CD14-positive monocyte (primary cell): ENCODE measurements around the gene UPK3BL1. TPM values are rescaled to one million over a fixed set of nuclear protein-coding genes. Genes with fewer than 3 reads are reported as not detected.
"Not testable (repeated sequence)": the region's sequence is repeated elsewhere in the genome, so short reads cannot be mapped to it uniquely, and the experiment has no call there.

Experiments used
- DNase-seq, 3 donors: peaks; one replicate each; pipeline ENCODE4 v3.0.0-alpha.2; 2011 to 2022
- H2AFZ ChIP-seq: 2 replicates; pipeline ENCODE4 v1.6.0; 2012; ENCODE audit warnings: mild to moderate bottlenecking, low read depth, low read length, inconsistent platforms; ENCODE audit not compliant: insufficient read depth, poor library complexity, severe bottlenecking
- H3K27ac ChIP-seq, 2 donors: 1 replicate in 1 of 2; 2 replicates in 1 of 2; pipeline ENCODE4 v1.5.1; 2012 to 2013; ENCODE audit warnings: low read length in 2 of 2, control low read depth in 1 of 2, inconsistent platforms in 1 of 2, low read depth in 1 of 2, mild to moderate bottlenecking in 1 of 2
- H3K27me3 ChIP-seq, 2 donors: one replicate each; pipeline versions ENCODE4 v1.6.0 to v1.6.1; 2011 to 2013; ENCODE audit warnings: low read length in 2 of 2; ENCODE audit not compliant: control insufficient read depth in 2 of 2, insufficient read depth in 2 of 2
- H3K36me3 ChIP-seq, 2 donors: replicated peaks in 1 of 2; 1 replicate in 1 of 2; 2 replicates in 1 of 2; pipeline versions ENCODE4 v1.5.1 to v1.6.1; 2012 to 2013; ENCODE audit warnings: low read length in 2 of 2, control low read depth in 1 of 2, inconsistent platforms in 1 of 2, mild to moderate bottlenecking in 1 of 2; ENCODE audit not compliant: insufficient read depth in 2 of 2, control insufficient read depth in 1 of 2
- H3K4me1 ChIP-seq, 2 donors: 1 replicate in 1 of 2; 2 replicates in 1 of 2; pipeline versions ENCODE4 v1.5.1 to v1.6.1; 2012 to 2013; ENCODE audit warnings: low read length in 2 of 2, control low read depth in 1 of 2, inconsistent platforms in 1 of 2, mild to moderate bottlenecking in 1 of 2, moderate library complexity in 1 of 2; ENCODE audit not compliant: insufficient read depth in 2 of 2, control insufficient read depth in 1 of 2
- H3K4me2 ChIP-seq: replicated peaks from 2 replicates; pipeline ENCODE3; 2012; ENCODE audit warnings: low read length, moderate library complexity, mild to moderate bottlenecking; ENCODE audit not compliant: poor library complexity, severe bottlenecking; ENCODE audit errors: extremely low read depth
- H3K4me3 ChIP-seq, 3 experiments: fragments of 200-600 bp in 1 of 3; sonication (generic) in 1 of 3; replicated peaks in 1 of 3; 1 replicate in 2 of 3; 2 replicates in 1 of 3; pipeline ENCODE4 v1.5.1; 2011 to 2013; ENCODE audit warnings: low read length in 3 of 3, mild to moderate bottlenecking in 3 of 3, control low read depth in 2 of 3, low read depth in 2 of 3, inconsistent platforms in 1 of 3, moderate library complexity in 1 of 3
- H3K79me2 ChIP-seq: 2 replicates; pipeline ENCODE4 v1.6.0; 2012; ENCODE audit warnings: mild to moderate bottlenecking, control low read depth, inconsistent platforms, low read length, moderate library complexity; ENCODE audit not compliant: insufficient read depth
- H3K9ac ChIP-seq: 2 replicates; pipeline ENCODE4 v1.6.0; 2017; ENCODE audit warnings: low read length, mild to moderate bottlenecking; ENCODE audit not compliant: insufficient read depth, poor library complexity, severe bottlenecking
- H3K9me3 ChIP-seq, 2 donors: replicated peaks in 1 of 2; 1 replicate in 1 of 2; 2 replicates in 1 of 2; pipeline versions ENCODE4 v1.5.1 to v1.6.1; 2012 to 2013; ENCODE audit warnings: low read length in 2 of 2, control low read depth in 1 of 2; ENCODE audit not compliant: control insufficient read depth in 1 of 2, insufficient read depth in 1 of 2
- H4K20me1 ChIP-seq: 2 replicates; pipeline ENCODE4 v1.6.0; 2012; ENCODE audit warnings: mild to moderate bottlenecking, low read length, control low read depth, moderate library complexity; ENCODE audit not compliant: insufficient read depth
- H3K27ac Mint-ChIP-seq, 7 donors: one replicate each; pipeline ENCODE4 v1.8.0; 2020; ENCODE audit warnings: mild to moderate bottlenecking in 7 of 7, mixed read lengths in 7 of 7, moderate library complexity in 6 of 7, inconsistent platforms in 2 of 7
- H3K27me3 Mint-ChIP-seq, 3 donors: one replicate each; pipeline ENCODE4 v1.8.0; 2021 to 2022; ENCODE audit warnings: low read depth in 3 of 3, mild to moderate bottlenecking in 3 of 3, mixed read lengths in 3 of 3, moderate library complexity in 3 of 3, inconsistent platforms in 1 of 3
- H3K36me3 Mint-ChIP-seq, 2 donors: one replicate each; pipeline ENCODE4 v1.8.0; 2020; ENCODE audit warnings: mixed read lengths in 2 of 2, inconsistent platforms in 1 of 2, mild to moderate bottlenecking in 1 of 2
- H3K4me1 Mint-ChIP-seq: one replicate; pipeline ENCODE4 v1.8.0; 2020; ENCODE audit warnings: mild to moderate bottlenecking, mixed read lengths
- H3K4me3 Mint-ChIP-seq, 2 donors: one replicate each; pipeline ENCODE4 v1.8.0; 2020; ENCODE audit warnings: mild to moderate bottlenecking in 2 of 2, mixed read lengths in 2 of 2, moderate library complexity in 1 of 2
- H3K9me3 Mint-ChIP-seq, 7 donors: one replicate each; pipeline ENCODE4 v1.8.0; 2020 to 2022; ENCODE audit warnings: mixed read lengths in 7 of 7, mild to moderate bottlenecking in 6 of 7, moderate library complexity in 6 of 7, inconsistent platforms in 2 of 7
- WGBS: methylation state at CpG from one replicate; pipeline ENCODE4 v1.1.5; 2013; ENCODE audit warnings: missing lambda C conversion rate; ENCODE audit not compliant: insufficient coverage; 5-methylcytosine and 5-hydroxymethylcytosine counted together
- intact Hi-C, 2 donors: fragments of 100-400 bp; cut with micrococcal nuclease; formaldehyde crosslinking; loops; one replicate each; pipeline versions ENCODE4 v1.15.0 to v1.15.1; 2023
- polyA plus RNA-seq, 3 donors: library from polyadenylated mRNA; depleted of rRNA in 1 of 3; unstranded in 2 of 3; stranded (reverse) in 1 of 3; fragments of 300-500 nt in 2 of 3; fragments of >200 nt in 1 of 3; fragmentation: Illumina TruSeq in 2 of 3; gene quantifications; 1 replicate in 2 of 3; 2 replicates in 1 of 3; pipeline ENCODE4 v1.2.3, GENCODE V29; 2012 to 2021

UPK3BL1 gene
- polyA plus RNA-seq, 3 donors = 19.6 to 101 (median 21.6) TPM

DNA sequence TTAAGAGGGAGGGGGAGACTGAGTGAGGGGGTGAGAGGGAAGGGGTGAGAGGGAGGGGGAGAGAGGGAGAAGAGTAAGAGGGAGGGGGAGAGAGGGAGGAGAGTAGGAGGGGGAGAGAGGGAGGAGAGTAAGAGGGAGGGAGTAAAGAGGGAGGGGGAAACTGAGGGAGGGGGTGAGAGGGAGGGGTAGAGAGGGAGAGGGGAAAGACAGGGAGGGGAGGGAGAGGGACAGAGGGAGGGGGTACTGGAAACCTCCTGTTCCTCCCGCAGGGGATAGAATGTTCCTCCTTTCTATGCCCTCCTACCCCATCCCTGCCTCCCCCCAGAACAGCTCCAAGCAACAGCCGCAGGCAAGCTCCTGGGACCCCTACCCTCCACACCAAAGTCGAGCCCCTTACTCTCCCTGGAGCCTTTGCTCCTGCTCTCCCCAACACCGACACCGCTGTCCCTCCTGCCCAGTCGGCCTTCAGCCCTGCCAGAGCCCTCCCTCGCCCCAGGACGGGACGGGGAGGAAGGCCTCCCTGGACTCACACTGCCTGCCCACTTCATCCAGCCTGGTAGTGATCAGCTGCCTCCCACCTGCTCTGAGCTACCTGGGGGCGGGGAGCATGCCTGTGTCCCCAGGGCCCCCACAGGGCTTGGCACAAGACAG is 30.8 kb downstream of the UPK3BL1 start:
- peak in 2 of 3 donors; percentile 2 to 31 for DNase-seq
- Mint-ChIP-seq H3K4me3 (peak overlapping the region; percentile 39 to 74), H3K27ac (peak overlapping the region in 5 of 7 donors; percentile 73 to 94 (median 92))
- H3K36me3 ChIP-seq, H3K4me1 Mint-ChIP-seq, H3K27me3 ChIP-seq, H3K9me3 ChIP-seq, H3K36me3 Mint-ChIP-seq, H3K27me3 Mint-ChIP-seq, H2AFZ ChIP-seq, intact Hi-C loops, H3K9me3 Mint-ChIP-seq, H4K20me1 ChIP-seq, H3K79me2 ChIP-seq: not testable (repeated sequence)
- Histone ChIP-seq H3K4me1 (peaks cover 9 to 11% of the 10 kb centered on the region in 2 donors), H3K4me3 (peak overlapping the region in 2 of 3 experiments; percentile 24 to 43), H3K9ac (peak overlapping the region; percentile 36), H3K4me2 (peak overlapping the region; percentile 29), H3K27ac (peak overlapping the region; percentile 64 to 83)
- 30% methylated on average over 4 of the region's 10 CpGs for WGBS

DNA sequence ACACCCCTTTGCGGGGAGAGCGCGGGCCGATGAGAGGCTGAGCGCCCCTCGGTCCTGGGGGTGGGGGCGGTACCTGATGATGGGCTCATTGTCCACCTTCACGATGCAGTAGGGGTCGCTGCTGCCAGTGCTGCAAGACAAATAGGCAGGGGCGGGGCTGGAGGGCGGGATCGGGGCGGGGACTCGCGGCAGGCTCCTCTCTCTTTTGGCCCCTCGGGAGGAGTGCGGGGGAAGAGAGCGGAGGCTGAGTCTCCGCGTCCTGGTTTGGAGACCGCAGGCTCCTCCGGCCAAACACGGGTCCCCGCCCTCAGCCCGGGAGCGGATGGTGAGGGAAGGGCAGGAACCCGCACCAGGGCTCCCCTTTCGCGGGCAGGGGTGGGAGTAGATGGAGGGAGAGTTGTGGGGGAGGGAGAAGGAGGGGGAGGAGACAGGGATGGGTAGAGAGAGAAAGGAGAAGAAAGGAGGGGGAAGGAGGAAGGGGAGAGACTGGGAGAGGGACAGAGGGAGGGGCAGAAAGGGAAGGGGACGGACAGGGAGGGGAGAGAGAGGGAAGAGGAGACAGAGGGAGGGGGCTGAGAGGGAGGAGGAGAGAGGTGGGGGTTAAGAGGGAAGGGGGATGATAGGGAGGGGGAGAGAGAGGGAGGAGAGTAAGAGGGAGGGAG is 31.4 kb downstream of the UPK3BL1 start:
- H3K27me3 ChIP-seq, H4K20me1 ChIP-seq, H3K27me3 Mint-ChIP-seq, H2AFZ ChIP-seq, intact Hi-C loops, H3K27ac ChIP-seq, H3K4me3 Mint-ChIP-seq, H3K9me3 Mint-ChIP-seq, H3K36me3 Mint-ChIP-seq, H3K4me2 ChIP-seq, H3K79me2 ChIP-seq, H3K36me3 ChIP-seq, DNase-seq, H3K9me3 ChIP-seq, H3K4me1 Mint-ChIP-seq, H3K9ac ChIP-seq, H3K27ac Mint-ChIP-seq: not testable (repeated sequence)
- Histone ChIP-seq H3K4me1 (peaks cover 9 to 11% of the 10 kb centered on the region in 2 donors), H3K4me3 (peak overlapping the region in 1 of 3 experiments; percentile 43)
- WGBS = no CpG with 5 or more reads among the region's 30 CpGs

DNA sequence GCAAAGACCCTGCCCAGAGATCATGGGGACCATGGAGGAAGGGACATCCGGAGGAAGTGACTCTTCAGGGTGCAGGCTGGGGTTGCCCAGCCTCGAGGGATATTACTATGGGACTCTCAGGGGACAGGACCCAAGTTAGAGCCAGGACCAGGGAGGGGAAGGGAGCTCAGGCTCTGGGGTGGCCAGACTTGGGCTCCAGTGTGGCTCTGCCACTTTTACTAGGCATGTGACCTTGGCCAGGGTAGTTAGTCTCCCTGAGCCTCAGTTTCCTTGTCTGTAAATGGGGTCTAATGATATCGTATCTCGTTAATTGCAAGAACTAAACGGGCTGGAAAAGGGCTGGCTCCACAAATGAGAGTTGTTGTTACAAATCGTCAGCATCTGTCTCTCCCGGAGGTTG is 32.1 kb downstream of the UPK3BL1 start:
- H3K27me3 Mint-ChIP-seq, H2AFZ ChIP-seq, H3K4me1 Mint-ChIP-seq, H3K9me3 ChIP-seq, H3K79me2 ChIP-seq, H4K20me1 ChIP-seq, DNase-seq, intact Hi-C loops, H3K4me3 Mint-ChIP-seq, H3K9me3 Mint-ChIP-seq, H3K4me2 ChIP-seq, H3K4me3 ChIP-seq, H3K36me3 Mint-ChIP-seq, H3K36me3 ChIP-seq, H3K27ac ChIP-seq, H3K9ac ChIP-seq, H3K27me3 ChIP-seq: not testable (repeated sequence)
- peak overlapping the region in 2 of 7 donors; percentile 26 to 55 for H3K27ac Mint-ChIP-seq
- WGBS = no CpG with 5 or more reads among the region's 7 CpGs
- peaks cover 9 to 14% of the 10 kb centered on the region in 2 donors for H3K4me1 ChIP-seq

DNA sequence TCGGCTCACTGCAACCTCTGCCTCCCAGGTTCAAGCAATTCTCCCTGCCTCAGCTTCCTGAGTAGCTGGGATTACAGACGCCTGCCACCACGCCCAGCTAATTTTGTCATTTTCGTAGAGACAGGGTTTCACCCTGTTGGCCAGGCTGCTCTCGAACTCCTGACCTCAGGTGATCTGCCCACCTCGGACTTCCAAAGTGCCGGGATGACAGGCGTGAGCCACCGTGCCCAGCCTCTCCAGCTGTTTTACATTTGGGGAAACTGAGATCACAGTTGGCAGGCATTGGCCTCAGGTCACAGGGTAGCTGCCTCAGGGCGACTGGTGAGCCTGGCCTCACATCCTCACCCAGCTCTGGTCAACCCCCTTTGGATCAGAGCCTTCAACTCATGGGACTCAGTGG is 32.9 kb downstream of the UPK3BL1 start:
- intact Hi-C loops, H3K27me3 Mint-ChIP-seq, H3K4me3 Mint-ChIP-seq, H3K27ac ChIP-seq, H4K20me1 ChIP-seq, H3K27me3 ChIP-seq, H3K79me2 ChIP-seq, DNase-seq, H3K9me3 ChIP-seq, H3K9ac ChIP-seq, H3K4me2 ChIP-seq, H3K4me3 ChIP-seq, H3K9me3 Mint-ChIP-seq, H3K4me1 Mint-ChIP-seq, H3K27ac Mint-ChIP-seq, H2AFZ ChIP-seq, H3K36me3 Mint-ChIP-seq, H3K36me3 ChIP-seq: not testable (repeated sequence)
- WGBS = no CpG with 5 or more reads among the region's 10 CpGs
- peaks cover 9 to 14% of the 10 kb centered on the region in 2 donors for H3K4me1 ChIP-seq
